ENCODE measurements around the gene SYTL3. TPM values are rescaled to one million over a fixed set of nuclear protein-coding genes. Genes with fewer than 3 reads are reported as not detected.

The SYTL3 gene
- total and polyA plus RNA-seq, 8 donors, result 3.1 to 14.6 (median 5.3) TPM

- intact Hi-C loops (cut with DNase I; ENCODE audit: low total_unique reads), result no loop called here
- Histone ChIP-seq H3K27ac (peak overlapping the region; percentile 61 to 83 (median 74)), H3K36me3 (peaks cover 0 to 3% (median 0%) of the 10 kb centered on the region in 4 donors), H3K4me1 (peaks cover 32 to 55% (median 44%) of the 10 kb centered on the region in 4 donors), H3K9me3 (no peaks in the 10 kb centered on the region), H3K27me3 (no peaks in the 10 kb centered on the region), H3K4me3 (no peak overlapping the region)
- DNase-seq, result peak; percentile 61 to 70
- 32 to 49% (median 43%) methylated on average over 6 of the region's 6 CpGs for WGBS, 5 donors
- TF ChIP-seq, protein P1, sequence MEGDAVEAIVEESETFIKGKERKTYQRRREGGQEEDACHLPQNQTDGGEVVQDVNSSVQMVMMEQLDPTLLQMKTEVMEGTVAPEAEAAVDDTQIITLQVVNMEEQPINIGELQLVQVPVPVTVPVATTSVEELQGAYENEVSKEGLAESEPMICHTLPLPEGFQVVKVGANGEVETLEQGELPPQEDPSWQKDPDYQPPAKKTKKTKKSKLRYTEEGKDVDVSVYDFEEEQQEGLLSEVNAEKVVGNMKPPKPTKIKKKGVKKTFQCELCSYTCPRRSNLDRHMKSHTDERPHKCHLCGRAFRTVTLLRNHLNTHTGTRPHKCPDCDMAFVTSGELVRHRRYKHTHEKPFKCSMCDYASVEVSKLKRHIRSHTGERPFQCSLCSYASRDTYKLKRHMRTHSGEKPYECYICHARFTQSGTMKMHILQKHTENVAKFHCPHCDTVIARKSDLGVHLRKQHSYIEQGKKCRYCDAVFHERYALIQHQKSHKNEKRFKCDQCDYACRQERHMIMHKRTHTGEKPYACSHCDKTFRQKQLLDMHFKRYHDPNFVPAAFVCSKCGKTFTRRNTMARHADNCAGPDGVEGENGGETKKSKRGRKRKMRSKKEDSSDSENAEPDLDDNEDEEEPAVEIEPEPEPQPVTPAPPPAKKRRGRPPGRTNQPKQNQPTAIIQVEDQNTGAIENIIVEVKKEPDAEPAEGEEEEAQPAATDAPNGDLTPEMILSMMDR (IDR thresholded peaks at IDR 0.05), result peak in 5 of 7 experiments; percentile 26 to 59 (median 40)
- TF ChIP-seq EP300 (IDR thresholded peaks at IDR 0.05) (no peak), POLR2AphosphoS5 (IDR thresholded peaks at IDR 0.05) (peak in 2 of 3 donors; percentile 51 to 71), POLR2A (IDR thresholded peaks at IDR 0.05) (no peak)
These were observed 56.6 kb downstream of the SYTL3 start for GRCh38 chr6:158706369-158706982.

DNA sequence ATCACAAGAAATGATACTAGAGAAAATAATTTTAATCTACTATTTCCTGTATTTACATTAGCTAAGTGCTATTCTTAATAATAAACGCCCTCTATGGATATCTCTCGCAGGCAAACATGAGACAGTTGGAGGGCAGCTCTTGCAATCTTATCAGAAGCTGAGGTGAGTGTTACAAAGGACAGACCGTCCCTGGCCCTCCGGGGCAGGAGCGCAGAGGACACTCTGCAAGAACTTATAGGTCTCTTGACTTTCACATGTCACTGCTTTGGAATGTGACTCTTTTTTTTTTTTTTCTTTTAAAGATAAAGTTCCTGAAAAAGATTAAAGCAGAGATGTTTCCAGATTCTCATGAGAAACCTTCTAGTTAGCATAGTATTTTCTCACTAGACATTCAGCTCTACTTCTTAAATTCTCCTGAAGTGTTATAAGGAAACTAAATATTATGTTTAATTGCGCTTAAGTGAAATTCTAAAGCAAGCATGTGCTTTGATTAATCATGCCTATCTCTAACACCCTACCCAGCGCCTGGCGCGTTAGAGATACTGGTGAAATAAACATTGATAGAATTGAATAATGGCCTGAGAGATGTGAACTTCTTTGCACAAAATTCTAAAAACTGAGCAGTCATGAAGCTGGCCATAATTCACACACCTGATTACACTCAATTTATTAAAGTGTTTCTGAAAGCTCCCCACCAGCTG is 57.4 kb downstream of the SYTL3 start:
- Histone ChIP-seq H3K36me3 (peaks cover 0 to 3% (median 0%) of the 10 kb centered on the region in 4 donors), H3K27me3 (no peaks in the 10 kb centered on the region), H3K4me3 (peak overlapping the region in 1 of 4 donors; percentile 26), H3K9me3 (no peaks in the 10 kb centered on the region), H3K4me1 (peaks cover 32 to 55% (median 44%) of the 10 kb centered on the region in 4 donors), H3K27ac (peak overlapping the region; percentile 61 to 83 (median 74))
- TF ChIP-seq, protein P1 (IDR thresholded peaks at IDR 0.05), result no peak
- TF ChIP-seq POLR2AphosphoS5 (IDR thresholded peaks at IDR 0.05), result peak in 2 of 3 donors; percentile 68 to 76
- intact Hi-C loops (cut with DNase I; ENCODE audit: low total_unique reads), result no loop called here
- 17 to 26% (median 20%) methylated on average over 9 of the region's 9 CpGs for WGBS, 5 donors
- peak; percentile 61 to 68 for DNase-seq

DNA sequence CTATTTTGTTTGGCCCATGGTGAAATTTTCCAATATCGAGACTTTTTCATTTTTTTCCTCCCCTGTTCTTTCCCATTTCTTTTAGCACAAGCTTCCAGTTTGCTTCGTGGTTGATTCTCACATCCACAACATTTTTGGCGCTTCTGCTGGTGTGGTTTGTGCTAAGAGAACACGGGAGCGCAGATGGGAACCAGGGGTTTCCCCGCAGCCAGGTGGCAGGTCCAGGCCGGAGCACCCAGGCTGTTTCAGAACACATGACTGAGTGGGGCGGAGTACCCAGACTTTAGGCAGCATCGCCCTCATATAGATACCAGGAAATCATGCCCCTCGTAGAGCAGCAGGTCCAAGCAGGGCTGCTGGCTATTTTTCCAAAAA is 58.0 kb downstream of the SYTL3 start:
- Histone ChIP-seq H3K27ac (peak overlapping the region; percentile 61 to 83 (median 74)), H3K27me3 (no peaks in the 10 kb centered on the region), H3K4me1 (peaks cover 32 to 55% (median 44%) of the 10 kb centered on the region in 4 donors), H3K4me3 (peak overlapping the region in 3 of 4 donors; percentile 13 to 26 (median 16)), H3K9me3 (no peaks in the 10 kb centered on the region), H3K36me3 (peaks cover 0 to 3% (median 0%) of the 10 kb centered on the region in 4 donors)
- intact Hi-C loops (cut with DNase I; ENCODE audit: low total_unique reads), result no loop called here
- peak; percentile 64 to 69 for DNase-seq
- WGBS, 5 donors, result 21 to 38% (median 31%) methylated on average over 10 of the region's 10 CpGs
- no peak for TF ChIP-seq EP300 (IDR thresholded peaks at IDR 0.05)
- TF ChIP-seq, protein P1 (IDR thresholded peaks at IDR 0.05), result peak in 1 of 7 experiments; percentile 44

DNA sequence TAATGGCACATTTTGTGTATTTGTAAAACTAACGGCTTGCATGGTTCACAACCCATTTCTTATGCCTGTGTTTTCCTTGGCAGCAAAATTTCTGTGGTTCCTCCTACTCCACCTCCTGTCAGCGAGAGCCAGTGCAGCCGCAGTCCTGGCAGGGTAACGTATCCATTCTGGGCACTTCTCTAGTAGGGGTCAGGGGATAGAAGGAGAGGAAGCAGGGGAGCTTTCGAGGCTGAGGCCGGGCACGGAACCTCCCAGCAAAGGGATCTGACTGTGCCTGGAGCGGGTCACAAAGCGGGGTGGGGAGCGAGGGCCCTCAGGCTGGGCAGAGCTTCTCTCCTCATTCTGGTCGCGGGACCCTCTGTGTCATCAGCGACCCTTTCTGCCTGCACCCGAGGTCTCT is 58.4 kb downstream of the SYTL3 start:
- Histone ChIP-seq H3K27ac (peak overlapping the region; percentile 61 to 83 (median 74)), H3K4me3 (peak overlapping the region in 3 of 4 donors; percentile 13 to 26 (median 16)), H3K9me3 (no peaks in the 10 kb centered on the region), H3K27me3 (no peaks in the 10 kb centered on the region), H3K4me1 (peaks cover 32 to 54% (median 44%) of the 10 kb centered on the region in 4 donors), H3K36me3 (peaks cover 0 to 3% (median 1%) of the 10 kb centered on the region in 4 donors)
- 34 to 63% (median 44%) methylated on average over 14 of the region's 14 CpGs for WGBS, 5 donors
- intact Hi-C loops (cut with DNase I; ENCODE audit: low total_unique reads), result no loop called here
- DNase-seq, result peak; percentile 33 to 67
- TF ChIP-seq, protein P1 (IDR thresholded peaks at IDR 0.05), result peak in 1 of 7 experiments; percentile 8
- TF ChIP-seq EP300 (IDR thresholded peaks at IDR 0.05), result no peak

All from stomach (tissue), 9 donors.